ENCODE data around the gene SPINT2. TPM values are rescaled to one million over a fixed set of nuclear protein-coding genes. Genes with fewer than 3 reads are reported as not detected.

The SPINT2 gene
- total RNA-seq, 2 donors from 2014 or later, result 6.9 to 9.1 TPM

DNA sequence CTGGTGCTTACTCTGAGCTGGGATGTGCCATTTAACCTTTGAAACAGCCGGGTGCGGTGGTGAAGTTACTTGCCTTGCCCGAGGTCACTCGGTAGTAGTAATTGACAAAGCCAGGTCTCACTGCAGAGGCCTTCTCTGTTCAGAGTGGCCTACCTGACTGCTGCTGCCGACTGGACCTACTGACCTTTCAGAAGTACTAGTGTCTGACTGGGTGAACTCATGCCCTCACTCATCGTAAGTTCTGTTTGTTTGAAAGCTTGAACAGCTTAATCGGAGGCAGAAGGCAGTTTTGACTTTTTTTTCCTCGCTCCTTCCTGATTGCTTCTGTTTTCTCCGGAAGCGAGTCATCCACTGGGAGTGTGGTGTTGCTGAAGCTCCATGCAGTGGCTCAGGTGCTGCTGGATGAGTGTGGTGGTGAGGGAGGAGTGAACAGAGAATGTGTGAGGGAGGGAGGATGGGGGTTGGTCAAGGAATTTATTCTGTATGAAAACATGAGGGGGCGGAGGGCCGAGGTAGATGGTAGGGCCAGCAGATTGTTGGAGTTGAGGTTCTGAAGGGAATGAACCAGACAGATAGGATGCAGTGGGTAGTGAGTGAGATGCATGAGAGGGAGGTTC, 2.7 kb downstream of the SPINT2 start:
- Mint-ChIP-seq H3K36me3 (no peaks in the 10 kb centered on the region), H3K4me1 (ENCODE audit: low read depth in 2 of 2) (peaks cover 16 to 18% of the 10 kb centered on the region in 2 donors), H3K4me3 (no peak overlapping the region), H3K9me3 (no peaks in the 10 kb centered on the region), H3K27me3 (peaks cover 23 to 33% of the 10 kb centered on the region in 2 donors), H3K27ac (no peak overlapping the region)
- DNase-seq (ENCODE audit: low spot score) (no peak), ATAC-seq (no peak)

DNA sequence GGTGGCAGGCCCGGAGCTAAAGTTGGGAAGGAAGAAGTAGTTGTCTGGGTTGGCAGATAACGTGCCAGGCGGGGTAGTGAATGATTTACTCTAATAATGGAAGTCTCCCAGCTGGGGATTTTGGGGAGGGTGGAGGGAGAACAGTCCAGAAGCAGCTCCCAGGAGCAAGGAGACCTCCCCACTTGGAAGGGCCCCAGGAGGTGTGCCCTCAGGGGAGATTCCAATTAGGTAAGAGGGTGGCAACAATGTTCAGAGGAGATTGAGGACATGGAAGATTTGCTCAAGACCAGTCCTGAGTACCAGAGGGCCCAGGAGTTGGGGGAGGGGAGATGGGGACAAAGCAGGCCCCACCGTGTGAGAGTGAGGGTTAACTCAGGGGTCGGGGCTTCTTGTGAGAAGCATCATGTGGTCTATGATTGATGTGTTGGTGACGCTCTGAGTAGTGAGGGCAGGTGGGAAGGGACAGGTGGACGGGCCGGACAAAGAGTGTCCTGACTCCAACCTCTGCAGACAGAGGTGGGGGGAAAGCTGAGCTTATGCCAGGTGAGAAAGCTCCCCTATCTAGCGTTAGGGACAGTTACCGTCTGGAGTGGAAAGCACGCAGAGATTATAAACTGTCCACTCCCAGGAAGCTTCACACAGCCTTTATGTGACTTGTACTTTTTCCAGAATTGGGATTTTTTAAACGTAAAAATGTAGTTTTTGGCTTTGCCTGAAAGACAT, 3.5 kb downstream of the SPINT2 start:
- no peaks in the 10 kb centered on the region for H3K9me3 Mint-ChIP-seq
- H3K36me3 Mint-ChIP-seq, result no peaks in the 10 kb centered on the region
- DNase-seq (ENCODE audit: low spot score) (no peak), ATAC-seq (no peak)
- no peak overlapping the region for H3K27ac Mint-ChIP-seq
- H3K27me3 Mint-ChIP-seq, result peaks cover 28 to 35% of the 10 kb centered on the region in 2 donors
- peaks cover 15 to 18% of the 10 kb centered on the region in 2 donors for H3K4me1 Mint-ChIP-seq (ENCODE audit: low read depth in 2 of 2)
- H3K4me3 Mint-ChIP-seq, result no peak overlapping the region

DNA sequence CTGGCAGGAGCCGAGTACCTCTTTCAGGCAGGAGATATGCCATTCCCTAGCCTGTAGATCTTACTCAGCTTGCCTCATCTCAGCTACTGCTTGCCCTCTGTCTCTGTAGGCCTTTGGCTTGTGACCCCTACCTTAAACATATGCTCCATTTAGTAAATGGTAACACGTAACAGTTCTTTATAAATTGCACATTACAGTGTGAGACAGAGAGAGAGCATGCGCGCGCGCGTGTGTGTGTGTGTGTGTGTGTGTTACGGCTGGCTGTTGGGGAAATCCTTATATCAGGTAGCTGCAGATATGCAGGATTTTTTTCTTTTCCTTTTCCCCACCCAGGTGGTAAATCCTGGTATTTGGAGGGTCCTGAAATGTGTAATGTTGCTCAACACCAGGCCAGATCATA, 4.2 kb downstream of the SPINT2 start:
- Mint-ChIP-seq H3K4me3 (no peak overlapping the region), H3K27ac (no peak overlapping the region), H3K9me3 (no peaks in the 10 kb centered on the region), H3K36me3 (no peaks in the 10 kb centered on the region), H3K27me3 (peaks cover 26 to 32% of the 10 kb centered on the region in 2 donors), H3K4me1 (ENCODE audit: low read depth in 2 of 2) (peaks cover 11 to 16% of the 10 kb centered on the region in 2 donors)
- no peak for ATAC-seq
- no peak for DNase-seq (ENCODE audit: low spot score)

DNA sequence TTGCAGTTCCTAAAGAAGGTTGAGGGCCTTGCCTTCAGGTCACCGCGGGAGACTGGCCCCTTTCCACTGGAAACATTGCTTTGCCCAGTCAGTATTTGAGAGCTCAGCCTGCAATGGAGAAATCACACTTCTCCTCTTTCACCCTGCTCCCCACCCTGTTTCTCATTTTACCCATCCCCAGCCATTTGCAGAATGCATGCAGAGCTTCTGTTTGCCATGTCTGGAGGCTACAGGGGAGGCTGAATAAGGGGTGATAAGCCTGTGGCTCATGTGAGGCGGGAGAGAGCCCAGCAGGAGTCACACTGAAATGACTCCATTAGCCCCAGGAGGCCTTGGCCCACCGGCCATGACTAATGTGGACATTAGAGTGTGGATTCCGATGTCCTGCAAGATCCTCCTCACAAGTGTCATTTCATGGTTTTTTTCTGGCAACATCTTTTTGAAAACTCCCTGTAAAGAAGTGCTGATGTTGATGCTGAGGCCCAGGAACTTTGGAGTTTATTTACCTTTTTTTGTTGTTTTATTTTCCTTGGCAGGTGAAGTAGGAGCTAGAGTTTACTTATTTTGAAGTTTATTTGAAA, 6.3 kb downstream of the SPINT2 start:
- Mint-ChIP-seq H3K36me3 (no peaks in the 10 kb centered on the region), H3K4me1 (ENCODE audit: low read depth in 2 of 2) (peaks cover 0 to 3% of the 10 kb centered on the region in 2 donors), H3K4me3 (no peak overlapping the region), H3K27ac (no peak overlapping the region), H3K9me3 (no peaks in the 10 kb centered on the region), H3K27me3 (peaks cover 13 to 19% of the 10 kb centered on the region in 2 donors)
- no peak for ATAC-seq
- no peak for DNase-seq (ENCODE audit: low spot score)

DNA sequence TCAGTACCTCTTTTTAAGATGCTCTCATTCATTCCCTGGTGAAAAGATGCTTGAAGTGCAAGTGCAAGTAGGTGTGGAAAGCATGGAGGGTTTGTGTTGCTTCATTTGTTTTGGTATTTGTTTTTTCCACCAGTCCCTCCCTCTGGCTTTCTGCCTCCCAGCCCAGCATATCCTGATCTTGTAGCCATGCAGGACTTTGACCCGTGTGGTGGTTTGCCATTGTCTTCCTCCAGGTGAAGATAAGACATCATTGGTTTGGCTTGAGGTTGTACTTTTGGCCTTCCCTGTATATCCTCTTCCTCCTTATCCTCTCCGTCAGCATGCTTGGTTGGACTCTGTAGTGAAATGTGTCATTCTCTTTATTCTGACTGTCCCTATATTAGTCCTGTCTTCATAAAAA, 9.1 kb downstream of the SPINT2 start:
- no peak overlapping the region for H3K4me3 Mint-ChIP-seq
- H3K27me3 Mint-ChIP-seq, result peaks cover 5 to 7% of the 10 kb centered on the region in 2 donors
- H3K9me3 Mint-ChIP-seq, result no peaks in the 10 kb centered on the region
- no peaks in the 10 kb centered on the region for H3K4me1 Mint-ChIP-seq (ENCODE audit: low read depth in 2 of 2)
- DNase-seq (ENCODE audit: low spot score) (no peak), ATAC-seq (no peak)
- H3K36me3 Mint-ChIP-seq, result no peaks in the 10 kb centered on the region
- H3K27ac Mint-ChIP-seq, result no peak overlapping the region

DNA sequence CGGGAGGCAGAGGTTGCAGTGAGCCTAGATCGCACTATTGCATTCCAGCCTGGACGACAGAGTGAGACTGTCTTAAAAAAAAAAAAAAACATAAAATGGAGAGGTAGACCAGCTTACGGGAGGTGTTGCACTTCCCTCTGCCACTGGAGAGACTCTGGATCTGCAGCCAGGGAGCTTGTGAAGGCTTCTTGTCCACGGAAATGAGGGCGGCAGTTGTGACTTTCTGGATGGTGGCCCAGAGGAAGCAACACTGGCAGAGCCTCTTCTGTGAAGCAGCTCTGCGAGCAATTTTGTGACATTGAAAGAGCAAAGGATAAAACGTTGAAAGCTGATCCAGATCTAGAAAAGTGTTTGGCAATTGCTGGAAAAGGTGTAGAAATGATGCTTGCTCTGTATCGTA, 10.4 kb downstream of the SPINT2 start:
- no peaks in the 10 kb centered on the region for H3K4me1 Mint-ChIP-seq (ENCODE audit: low read depth in 2 of 2)
- H3K9me3 Mint-ChIP-seq, result no peaks in the 10 kb centered on the region
- no peak overlapping the region for H3K4me3 Mint-ChIP-seq
- no peak for DNase-seq (ENCODE audit: low spot score)
- no peak overlapping the region for H3K27ac Mint-ChIP-seq
- no peak for ATAC-seq
- peaks cover 5 to 7% of the 10 kb centered on the region in 2 donors for H3K27me3 Mint-ChIP-seq
- H3K36me3 Mint-ChIP-seq, result no peaks in the 10 kb centered on the region

DNA sequence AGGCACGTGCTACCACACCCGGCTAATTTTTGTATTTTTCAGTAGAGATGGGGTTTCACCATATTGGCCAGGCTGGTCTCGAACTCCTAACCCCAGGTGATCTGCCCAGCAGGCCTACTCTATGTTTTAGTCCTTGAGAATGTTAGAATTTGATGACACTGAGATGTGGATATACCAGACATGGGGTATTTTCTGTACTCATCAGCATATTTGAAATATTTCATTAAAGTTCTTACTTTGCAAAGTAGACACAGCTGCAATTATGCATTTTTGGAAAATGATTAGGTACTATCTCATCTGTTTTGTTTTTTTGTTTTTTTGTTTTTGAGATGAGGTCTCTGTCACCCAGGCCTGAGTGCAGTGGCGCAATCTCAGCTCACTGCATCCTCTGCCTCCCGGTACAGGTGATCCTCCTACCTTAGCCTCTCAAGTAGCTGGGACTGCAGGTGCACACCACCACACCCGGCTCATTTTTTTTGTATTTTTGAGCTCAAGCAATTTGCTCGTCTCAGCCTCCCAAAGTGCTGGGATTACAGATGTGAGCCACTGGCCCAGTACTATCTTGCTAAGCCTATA, 12.7 kb downstream of the SPINT2 start:
- Mint-ChIP-seq H3K27ac (no peak overlapping the region), H3K27me3 (peaks cover 5 to 9% of the 10 kb centered on the region in 2 donors), H3K4me1 (ENCODE audit: low read depth in 2 of 2) (peaks cover 0 to 4% of the 10 kb centered on the region in 2 donors), H3K4me3 (no peak overlapping the region), H3K9me3 (no peaks in the 10 kb centered on the region), H3K36me3 (no peaks in the 10 kb centered on the region)
- DNase-seq (ENCODE audit: low spot score) (no peak), ATAC-seq (no peak)

DNA sequence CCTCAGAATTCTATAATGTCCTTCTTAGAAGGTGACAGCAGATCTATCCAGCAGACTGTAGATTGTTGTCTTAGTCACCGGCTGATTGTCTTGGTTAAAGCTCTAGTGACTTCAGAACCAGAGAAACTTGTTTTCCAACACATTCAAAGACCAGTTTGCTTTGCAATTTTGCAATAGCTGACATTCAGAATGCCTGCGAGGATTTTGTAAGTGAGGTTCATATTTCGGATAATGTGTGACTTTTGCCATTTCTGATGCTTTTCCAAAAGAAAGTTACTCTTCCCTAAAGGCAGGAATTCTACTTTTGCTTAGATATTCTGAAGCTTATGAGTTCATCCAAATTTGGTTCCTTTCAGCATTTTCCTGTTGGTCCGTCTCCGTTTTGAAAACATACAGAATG, 13.2 kb downstream of the SPINT2 start:
- Mint-ChIP-seq H3K27me3 (peaks cover under 1 to 5% of the 10 kb centered on the region in 2 donors), H3K9me3 (no peaks in the 10 kb centered on the region)
- ATAC-seq, result no peak

DNA sequence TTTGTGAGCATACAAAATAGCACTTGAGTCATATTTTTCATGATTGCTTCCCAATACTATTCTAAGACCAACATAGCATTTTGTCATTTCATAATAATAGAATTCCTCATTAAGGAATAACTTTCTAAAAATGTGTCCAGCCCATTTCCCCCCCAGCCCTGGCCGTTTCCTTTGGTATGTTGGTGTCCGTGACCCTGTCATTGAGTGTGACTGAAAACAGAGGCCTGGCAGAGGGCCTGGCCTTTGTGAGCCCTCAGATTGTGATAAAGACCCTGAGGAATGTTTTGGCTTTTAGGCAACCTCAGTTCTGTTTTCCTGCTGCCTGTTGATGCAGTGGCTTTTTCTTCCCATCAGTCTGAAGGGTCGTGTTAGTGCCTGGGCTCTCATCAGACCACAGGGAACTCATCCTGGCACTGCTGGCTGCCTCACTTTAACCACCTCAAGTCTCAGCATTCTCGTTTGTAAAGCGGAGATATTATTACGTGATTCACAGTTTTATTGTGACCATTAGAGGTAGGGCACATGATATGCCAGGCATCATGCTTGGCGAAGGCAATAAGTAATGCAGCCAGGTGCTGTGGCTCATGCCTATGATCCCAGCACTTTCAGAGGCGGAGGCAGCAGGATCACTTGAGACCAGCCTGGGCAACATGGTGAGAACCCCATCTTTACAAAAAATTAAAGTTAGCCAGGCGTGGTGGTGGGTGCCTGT, 13.8 kb downstream of the SPINT2 start:
- H3K9me3 Mint-ChIP-seq, result no peaks in the 10 kb centered on the region
- no peak overlapping the region for H3K27ac Mint-ChIP-seq
- H3K27me3 Mint-ChIP-seq, result peaks cover 0 to 5% of the 10 kb centered on the region in 2 donors
- H3K36me3 Mint-ChIP-seq, result no peaks in the 10 kb centered on the region
- peaks cover 0 to 5% of the 10 kb centered on the region in 2 donors for H3K4me1 Mint-ChIP-seq (ENCODE audit: low read depth in 2 of 2)
- no peak overlapping the region for H3K4me3 Mint-ChIP-seq
- ATAC-seq, result no peak
- no peak for DNase-seq (ENCODE audit: low spot score)

More for the DNA sequence above, 13.2 kb downstream of the SPINT2 start:
- Mint-ChIP-seq H3K27ac (no peak overlapping the region), H3K4me3 (no peak overlapping the region), H3K4me1 (ENCODE audit: low read depth in 2 of 2) (peaks cover 0 to 5% of the 10 kb centered on the region in 2 donors), H3K36me3 (no peaks in the 10 kb centered on the region)
- no peak for DNase-seq (ENCODE audit: low spot score)

DNA sequence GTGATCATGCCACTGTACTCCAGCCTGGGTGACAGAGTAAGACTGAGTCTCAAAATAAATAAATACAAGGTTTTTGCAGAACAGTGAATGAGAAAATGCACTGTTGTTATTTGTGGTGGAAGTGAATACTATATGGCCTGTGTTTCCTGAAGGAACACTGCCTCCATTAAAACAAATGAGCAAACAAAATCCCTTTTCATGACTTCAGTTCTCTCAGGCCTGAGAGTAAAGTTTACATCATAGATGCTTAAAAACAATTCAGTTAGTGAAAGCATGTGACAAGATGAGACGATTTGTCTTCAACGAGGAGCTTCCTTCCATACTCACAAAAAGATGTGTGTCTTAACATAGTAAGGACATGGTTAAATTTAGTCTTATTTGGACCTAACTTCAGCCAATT, 14.4 kb downstream of the SPINT2 start:
- ATAC-seq, result no peak
- H3K27ac Mint-ChIP-seq, result no peak overlapping the region
- no peaks in the 10 kb centered on the region for H3K36me3 Mint-ChIP-seq

DNA sequence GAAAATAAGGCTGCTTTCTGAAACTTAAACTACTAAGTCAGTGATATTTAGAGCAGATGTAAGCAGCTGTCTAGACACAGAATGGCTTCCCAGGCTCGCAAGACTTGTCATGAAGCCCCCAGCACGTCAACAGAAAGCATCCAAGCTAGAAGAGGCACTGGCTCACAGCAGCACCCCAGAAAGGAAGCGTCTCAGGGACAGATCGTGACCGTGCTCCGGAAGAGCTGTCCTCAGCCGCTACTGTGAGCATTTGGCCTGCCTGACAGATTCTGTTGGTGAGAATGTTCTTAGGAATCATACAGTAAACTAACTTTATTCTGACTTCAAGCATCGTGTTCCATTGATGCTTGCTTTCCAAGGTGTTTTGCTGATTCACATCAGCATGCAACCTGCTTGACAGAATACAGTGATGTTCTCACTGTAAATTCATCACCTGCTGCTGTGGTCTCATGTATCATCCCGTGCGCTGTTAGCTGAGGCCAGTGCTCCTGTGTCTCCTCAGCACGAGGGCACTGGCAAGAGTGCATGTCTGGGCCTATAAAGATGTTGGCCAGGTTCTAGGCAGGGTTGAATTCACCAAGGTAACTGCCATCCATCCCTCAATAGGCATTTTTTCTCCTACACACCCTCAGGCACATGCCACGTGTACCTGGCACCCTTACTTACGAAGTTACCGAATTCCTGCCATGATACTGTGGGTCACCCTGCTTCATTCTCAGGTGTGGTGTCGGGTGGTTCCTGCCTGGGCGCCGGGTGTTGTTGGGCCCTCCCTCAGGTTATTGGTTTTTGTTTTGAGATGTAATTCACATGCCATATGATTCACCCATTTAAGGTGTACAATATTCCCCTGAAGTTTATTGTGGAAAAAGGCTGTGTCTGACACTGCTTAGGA, 15.9 kb downstream of the SPINT2 start:
- Mint-ChIP-seq H3K36me3 (no peaks in the 10 kb centered on the region), H3K4me3 (no peak overlapping the region), H3K27me3 (peaks cover 0 to 5% of the 10 kb centered on the region in 2 donors), H3K27ac (no peak overlapping the region), H3K4me1 (ENCODE audit: low read depth in 2 of 2) (peaks cover 0 to 5% of the 10 kb centered on the region in 2 donors), H3K9me3 (no peaks in the 10 kb centered on the region)
- DNase-seq (ENCODE audit: low spot score) (no peak), ATAC-seq (no peak)

More for the DNA sequence above, 14.4 kb downstream of the SPINT2 start:
- Mint-ChIP-seq H3K27me3 (peaks cover 0 to 5% of the 10 kb centered on the region in 2 donors), H3K4me3 (no peak overlapping the region), H3K9me3 (no peaks in the 10 kb centered on the region), H3K4me1 (ENCODE audit: low read depth in 2 of 2) (peaks cover 0 to 5% of the 10 kb centered on the region in 2 donors)
- no peak for DNase-seq (ENCODE audit: low spot score)

DNA sequence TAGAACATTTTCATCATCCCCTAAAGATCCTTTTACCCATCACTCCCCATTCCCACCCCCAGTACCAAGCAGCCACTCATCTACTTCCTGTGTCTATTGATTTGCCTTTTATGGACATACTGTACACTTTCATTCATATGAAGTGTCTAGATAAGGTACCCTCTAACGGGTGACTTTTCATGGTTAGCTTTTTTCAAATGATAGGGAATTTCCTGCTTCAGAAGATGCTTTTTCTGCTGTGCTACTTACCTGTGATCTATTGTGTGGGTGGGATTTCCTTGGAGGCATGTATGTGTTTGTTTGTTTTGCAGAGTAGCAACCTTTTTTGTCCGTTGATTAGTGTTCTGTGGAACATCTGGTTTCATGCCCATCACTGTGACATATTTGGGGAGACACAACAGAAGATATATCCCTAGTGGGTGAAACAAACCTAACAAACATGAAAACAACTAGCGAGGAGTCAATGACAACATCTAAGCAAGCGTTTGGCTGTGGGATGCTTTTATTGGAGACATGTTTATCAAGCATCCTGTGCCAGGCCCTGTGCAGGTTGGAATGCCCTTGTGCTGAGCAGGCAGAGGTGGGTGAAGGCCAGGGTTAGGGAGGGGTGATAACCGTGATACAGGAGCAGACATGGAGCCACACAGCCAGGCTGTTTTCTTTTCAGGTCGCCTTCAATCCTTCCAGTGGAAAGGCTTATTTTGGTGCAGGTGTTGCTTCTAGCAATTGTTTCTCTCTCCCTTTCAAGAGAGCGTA, 17.6 kb downstream of the SPINT2 start:
- Mint-ChIP-seq H3K36me3 (no peaks in the 10 kb centered on the region), H3K9me3 (no peaks in the 10 kb centered on the region), H3K4me3 (no peak overlapping the region), H3K27ac (no peak overlapping the region), H3K27me3 (peaks cover 0 to 5% of the 10 kb centered on the region in 2 donors), H3K4me1 (ENCODE audit: low read depth in 2 of 2) (peaks cover 0 to 5% of the 10 kb centered on the region in 2 donors)
- no peak for ATAC-seq
- no peak for DNase-seq (ENCODE audit: low spot score)

All from natural killer cell treated with Interleukin-12 subunit alpha and Interleukin-12 subunit beta and Interleukin-15 and Interleukin-18, amount 100 ng/mL, for 72 hours (primary cell).